Measurements from ENCODE around the gene EEFSEC. TPM values are rescaled to one million over a fixed set of nuclear protein-coding genes. Genes with fewer than 3 reads are reported as not detected.

Gene EEFSEC
- total RNA-seq, 1 experiment from 2014 or later = 9.5 TPM

GRCh38 chr3:128347282-128347681 lies 194.0 kb downstream of the EEFSEC start:
- Mint-ChIP-seq H3K27me3 (ENCODE audit: low read depth) (no peaks in the 10 kb centered on the region), H3K27ac (no peak overlapping the region), H3K4me1 (peaks cover 17 to 24% of the 10 kb centered on the region in 2 experiments), H3K9me3 (no peaks in the 10 kb centered on the region), H3K36me3 (ENCODE audit: insufficient read depth in 1 of 3, low read depth in 3 of 3) (peaks cover 0 to 8% (median 0%) of the 10 kb centered on the region in 3 experiments; a peak in 2 of 7 replicates), H3K4me3 (no peak overlapping the region)
- Histone ChIP-seq H3K4ac (ENCODE audit: low read depth, low read length) (no peak overlapping the region), H3K23ac (ENCODE audit: insufficient read length, low read depth, low read length) (no peak overlapping the region), H3K27ac (ENCODE audit: insufficient read length, low read depth, low read length) (no peak overlapping the region), H2AK5ac (ENCODE audit: insufficient read length, low read length) (no peak overlapping the region), H3K23me2 (ENCODE audit: insufficient read length, low read depth, low read length, poor library complexity, severe bottlenecking) (no peaks in the 10 kb centered on the region), H2BK5ac (ENCODE audit: insufficient read length, low read length) (no peak overlapping the region), H3K27me3 (ENCODE audit: insufficient read depth, low read length) (no peaks in the 10 kb centered on the region), H3T11ph (ENCODE audit: low read length) (no peak overlapping the region), H4K8ac (replicated peaks; ENCODE audit: insufficient read length, low read depth, low read length) (no peak overlapping the region), H3K4me2 (ENCODE audit: insufficient read depth, insufficient read length, low read length) (no peak overlapping the region), H4K20me1 (ENCODE audit: control insufficient read depth, insufficient read depth, insufficient read length) (no peaks in the 10 kb centered on the region), H3K79me2 (ENCODE audit: insufficient read depth, low read length) (no peaks in the 10 kb centered on the region), H2BK12ac (ENCODE audit: insufficient read length, low read depth, low read length) (no peak overlapping the region), H4K91ac (ENCODE audit: insufficient read length, low read depth, low read length) (no peak overlapping the region), H3K9me3 (ENCODE audit: control insufficient read depth, low read depth, low read length) (no peaks in the 10 kb centered on the region), H3K4me1 (ENCODE audit: insufficient read depth, low read length) (no peaks in the 10 kb centered on the region; the same call in 1 of the 2 replicates), H3K9ac (ENCODE audit: extremely low read depth, insufficient read length, low read length) (no peak overlapping the region), H2BK120ac (ENCODE audit: low read depth, low read length, poor library complexity, severe bottlenecking) (no peak overlapping the region), H2AFZ (ENCODE audit: low read length) (no peak overlapping the region), H3K56ac (ENCODE audit: insufficient read length, low read depth, low read length) (no peak overlapping the region), H3K14ac (ENCODE audit: insufficient read depth, low read length) (no peak overlapping the region), H2BK20ac (ENCODE audit: low read depth, low read length, poor library complexity, severe bottlenecking) (no peak overlapping the region), H4K5ac (ENCODE audit: insufficient read length, low read depth, low read length) (no peak overlapping the region), H3K18ac (ENCODE audit: insufficient read length, low read depth, low read length) (no peak overlapping the region), H3K79me1 (ENCODE audit: insufficient read depth, low read depth, low read length, poor library complexity, severe bottlenecking) (no peaks in the 10 kb centered on the region), H2BK15ac (ENCODE audit: low read depth, low read length) (no peak overlapping the region)
- DNase-seq = no peak
- TF ChIP-seq CTCF (conservative IDR thresholded peaks at IDR 0.05) = no peak
